Hematopoietic multipotent progenitor cell (in vitro differentiated cells): ENCODE results near the gene C2CD4B. TPM values are rescaled to one million over a fixed set of nuclear protein-coding genes. Genes with fewer than 3 reads are reported as not detected.

ENCODE experiments used
- DNase-seq, 3 donors: peaks; one replicate each; pipeline ENCODE4 v3.0.0-alpha.2; 2011 to 2015; ENCODE audit warnings: low read depth in 2 of 3, low spot score in 2 of 3
- total RNA-seq: library from RNA; depleted of rRNA; stranded (reverse); fragments of >200 nt; gene quantifications from one replicate; pipeline ENCODE4 v1.2.3, GENCODE V29; 2012

Gene C2CD4B
- total RNA-seq, 1 donor = 5.4 TPM

DNA sequence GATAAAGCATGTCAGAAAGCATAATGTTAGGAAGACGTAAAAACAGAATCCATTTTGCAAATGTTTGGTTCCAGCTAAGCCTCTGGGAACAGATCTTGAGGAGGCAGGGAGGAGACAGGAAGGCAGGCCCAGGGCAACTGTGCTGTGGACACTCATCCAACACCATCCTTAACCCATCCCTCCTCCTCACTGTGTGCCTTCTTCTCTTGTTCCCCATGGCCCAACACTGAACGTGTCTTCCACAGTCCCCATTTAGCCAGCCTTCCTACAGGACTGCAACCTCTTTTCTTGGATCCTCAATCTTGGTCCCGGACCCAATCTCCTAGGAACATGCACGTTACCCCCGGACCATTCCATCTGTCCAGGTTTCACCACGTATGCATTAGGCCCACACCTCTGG is 15.4 kb downstream of the C2CD4B start:
- DNase-seq = no peak

GRCh38 chr15:62147551-62147950 is 17.5 kb downstream of the C2CD4B start:
- DNase-seq = no peak

DNA sequence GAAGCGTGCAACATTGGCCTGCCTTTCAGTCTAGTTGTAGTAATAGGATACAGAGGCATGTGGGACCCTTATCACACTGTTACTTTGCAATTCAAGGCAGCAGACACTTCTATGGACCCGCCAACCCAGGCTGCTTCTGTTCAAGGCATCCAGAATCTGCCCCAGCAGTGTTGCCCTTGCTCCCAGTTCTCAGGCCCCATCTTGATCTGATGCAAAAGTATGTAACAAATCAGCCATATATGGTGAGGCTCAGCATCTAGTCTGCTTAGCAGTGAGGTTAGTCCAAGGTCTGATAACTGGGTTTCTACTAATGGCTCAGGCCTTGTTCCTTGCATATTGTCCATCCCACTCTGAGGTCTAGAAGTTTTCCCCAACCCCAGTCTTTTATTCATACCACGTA is 17.9 kb downstream of the C2CD4B start:
- DNase-seq = no peak

GRCh38 chr15:62145015-62145735 is 19.9 kb downstream of the C2CD4B start:
- no peak for DNase-seq

DNA sequence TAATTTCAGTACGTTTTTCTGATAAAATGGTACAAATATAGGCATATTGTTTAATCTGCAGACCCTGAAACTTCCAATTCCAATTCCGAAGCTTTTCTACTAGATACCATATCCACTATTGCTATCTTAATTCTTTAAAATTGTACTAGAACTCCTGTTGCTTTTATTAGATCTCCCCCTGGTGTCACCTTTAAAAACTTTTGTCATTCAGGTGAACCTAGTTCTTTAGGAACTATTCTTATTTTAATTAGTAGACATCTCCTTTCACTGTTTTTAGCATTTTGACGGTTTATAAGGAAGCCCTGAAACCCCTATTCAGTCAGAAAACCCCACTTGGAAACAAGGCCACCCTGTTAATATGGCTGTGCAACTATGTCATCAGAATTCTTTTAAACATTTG is 22.3 kb downstream of the C2CD4B start:
- DNase-seq = no peak

- no peak for DNase-seq
These were observed 23.2 kb downstream of the C2CD4B start for GRCh38 chr15:62141643-62142588.

DNA sequence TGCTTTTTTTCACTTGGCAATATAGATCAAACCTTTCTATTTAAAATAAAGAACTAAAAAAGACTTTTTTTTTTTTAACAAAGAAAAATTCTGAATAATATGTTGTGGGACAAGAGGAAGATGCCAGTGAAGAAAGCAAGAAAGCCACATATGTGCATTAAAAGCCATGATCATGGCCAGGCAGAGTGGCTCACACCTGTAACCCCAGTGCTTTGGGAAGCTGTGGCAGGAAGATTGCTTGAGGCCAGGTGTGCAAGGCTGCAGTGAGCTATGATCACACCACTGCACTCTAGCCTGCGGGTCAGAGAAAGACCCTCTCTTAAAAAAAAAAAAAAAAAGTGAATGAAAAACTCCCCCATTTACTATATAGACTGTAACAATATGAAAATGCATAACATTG is 23.9 kb downstream of the C2CD4B start:
- DNase-seq = no peak

- DNase-seq = no peak
These were observed 27.0 kb downstream of the C2CD4B start for GRCh38 chr15:62138124-62138523.

DNA sequence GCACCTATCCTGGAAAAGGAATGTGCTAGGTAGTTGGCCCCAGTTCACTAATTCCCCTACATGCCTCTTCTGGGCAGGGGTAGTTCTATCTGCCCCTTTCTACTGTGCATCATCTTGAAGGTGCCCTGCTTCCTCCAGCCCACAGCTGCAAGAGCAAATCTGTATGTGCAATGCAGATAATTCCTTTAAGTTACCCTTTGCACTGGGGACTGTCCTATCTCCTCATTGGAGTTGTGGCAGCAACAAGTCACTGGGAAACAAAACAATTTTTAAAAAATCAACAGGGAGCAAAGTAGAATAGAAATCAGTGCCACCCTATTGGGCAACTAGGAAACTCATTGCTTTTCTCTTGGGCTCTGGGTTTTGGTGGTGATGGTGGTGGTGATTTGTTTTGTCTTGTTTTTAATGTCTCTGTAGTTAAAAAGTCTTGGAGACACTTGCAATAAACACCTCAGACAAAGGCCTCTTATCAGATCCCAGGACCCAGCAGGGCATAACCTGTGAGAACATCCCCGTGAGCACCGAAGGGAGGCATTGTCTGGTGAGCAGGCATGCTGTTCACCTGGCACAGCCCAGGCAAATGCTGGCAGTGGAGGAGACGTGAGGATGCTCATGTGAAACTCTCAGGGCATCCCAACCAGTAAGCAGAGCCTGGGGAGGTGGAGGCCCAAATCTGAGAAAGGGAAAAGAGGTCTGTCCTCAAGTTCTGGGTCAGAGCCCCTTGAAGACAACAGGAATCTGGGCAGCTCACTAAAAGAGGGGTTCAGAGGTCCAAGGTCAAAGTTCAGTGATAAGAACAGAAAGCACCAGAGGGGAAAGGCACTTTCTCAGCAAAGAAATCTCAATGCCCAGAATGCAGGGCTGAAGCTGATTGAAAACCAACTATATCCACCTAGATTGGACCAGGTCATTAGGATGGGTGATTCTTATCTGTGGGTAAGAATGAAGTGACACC is 27.9 kb downstream of the C2CD4B start:
- DNase-seq = no peak

- DNase-seq = no peak
These were observed 29.5 kb downstream of the C2CD4B start for GRCh38 chr15:62135532-62136134.

DNA sequence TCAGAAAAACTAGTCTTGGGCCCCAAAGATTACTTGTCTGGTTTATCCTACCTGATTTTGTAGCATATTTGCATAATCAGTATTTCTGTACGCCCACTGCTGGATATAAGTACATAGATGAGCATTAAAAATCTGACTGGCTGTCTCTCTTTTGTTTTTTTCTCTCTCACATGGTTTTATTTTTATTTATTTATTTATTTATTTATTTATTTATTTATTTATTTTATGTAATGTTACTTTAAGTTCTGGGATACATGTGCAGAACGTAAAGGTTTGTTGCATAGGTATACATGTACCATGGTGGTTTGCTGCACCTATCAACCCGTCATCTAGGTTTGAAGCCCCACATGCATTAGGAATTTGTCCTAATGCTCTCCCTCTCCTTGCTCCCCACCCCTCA is 31.9 kb downstream of the C2CD4B start:
- no peak for DNase-seq

- DNase-seq = no peak
These were observed 36.2 kb downstream of the C2CD4B start for GRCh38 chr15:62128916-62129315.

DNA sequence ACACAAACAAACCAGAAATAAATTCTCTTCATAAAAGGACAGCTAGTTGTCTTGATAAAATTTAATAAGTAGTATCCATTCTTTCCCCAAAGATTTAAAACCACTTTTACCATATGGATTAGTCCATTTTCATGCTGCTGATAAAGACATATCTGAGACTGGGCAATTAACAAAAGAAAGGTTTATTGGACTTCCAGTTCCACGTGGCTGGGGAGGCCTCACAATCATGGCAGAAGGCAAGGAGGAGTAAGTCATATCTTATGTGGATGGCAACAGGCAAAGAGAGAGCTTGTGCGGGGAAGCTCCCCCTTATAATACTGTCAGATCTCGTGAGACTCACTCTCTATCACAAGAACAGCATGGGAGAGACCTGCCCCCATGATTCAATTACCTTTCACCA is 38.7 kb downstream of the C2CD4B start:
- DNase-seq = no peak

DNA sequence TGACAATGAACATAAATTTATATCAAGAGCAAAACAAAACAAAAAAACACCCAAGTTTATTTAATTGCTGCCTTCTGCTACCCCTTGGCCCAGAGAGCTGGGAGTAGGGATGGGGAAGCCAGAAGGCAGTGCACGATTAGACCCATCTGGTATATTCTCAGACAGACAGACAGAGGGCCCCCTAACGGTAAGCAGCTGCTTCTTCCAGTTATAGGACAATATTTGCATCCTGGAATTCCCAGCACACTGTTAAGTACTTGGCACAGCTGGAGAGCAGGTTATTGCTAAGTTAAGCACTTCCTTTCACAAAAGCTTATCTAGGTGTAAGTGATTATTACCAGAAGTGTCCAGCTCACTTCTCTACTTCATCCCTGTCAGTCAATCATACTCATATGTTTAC is 39.3 kb downstream of the C2CD4B start:
- no peak for DNase-seq

DNA sequence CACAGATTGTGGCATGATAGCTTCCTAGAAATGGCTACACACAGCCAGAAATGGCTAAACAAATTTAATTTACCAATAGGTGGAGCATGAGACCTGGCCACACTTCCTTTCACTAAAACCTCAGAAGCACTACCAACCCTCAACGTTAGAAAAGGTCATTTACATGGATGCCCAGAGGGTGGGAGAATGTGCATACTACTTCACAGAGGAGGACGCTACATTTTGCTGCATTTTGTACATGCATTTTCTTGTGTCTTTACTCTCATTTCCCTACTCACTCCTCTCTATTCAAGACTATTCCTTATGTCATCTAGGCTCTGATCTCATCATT is 40.1 kb downstream of the C2CD4B start:
- no peak for DNase-seq

DNA sequence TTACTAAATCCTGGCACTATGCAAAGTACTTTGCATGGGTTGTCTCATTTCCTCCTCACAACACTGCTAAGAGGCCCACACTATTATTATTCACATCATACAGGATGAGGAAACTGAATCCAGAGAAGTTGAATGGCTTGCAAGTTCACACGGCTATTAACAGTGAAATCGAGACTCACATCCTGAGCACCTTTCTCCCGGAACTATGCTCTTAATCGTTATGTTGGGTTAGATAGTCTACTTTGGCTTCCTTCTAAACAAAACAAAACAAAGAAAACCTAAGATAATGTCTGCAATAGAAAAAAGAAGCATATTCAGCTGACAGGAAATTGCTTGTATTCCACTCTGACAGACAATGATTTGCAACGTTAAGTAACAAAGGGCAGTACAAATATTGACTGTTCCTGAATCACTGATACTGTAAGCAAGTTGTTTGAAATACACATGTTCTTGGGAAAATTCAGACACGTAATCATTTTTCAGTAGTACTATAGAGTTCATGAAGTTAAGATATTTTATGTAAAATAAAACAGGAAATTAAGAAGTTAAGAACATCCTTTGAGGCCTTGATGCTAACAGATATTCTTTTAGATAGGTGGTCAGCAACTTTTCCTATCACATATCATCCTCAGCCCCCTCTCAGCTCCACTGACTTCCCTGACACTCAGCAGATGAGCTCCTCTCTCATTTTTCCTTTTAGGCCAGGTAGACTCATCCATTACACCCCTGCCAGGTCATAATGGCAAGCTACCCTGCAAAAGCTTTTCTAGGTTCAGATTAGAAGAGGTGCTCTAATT is 40.7 kb downstream of the C2CD4B start:
- no peak for DNase-seq

DNA sequence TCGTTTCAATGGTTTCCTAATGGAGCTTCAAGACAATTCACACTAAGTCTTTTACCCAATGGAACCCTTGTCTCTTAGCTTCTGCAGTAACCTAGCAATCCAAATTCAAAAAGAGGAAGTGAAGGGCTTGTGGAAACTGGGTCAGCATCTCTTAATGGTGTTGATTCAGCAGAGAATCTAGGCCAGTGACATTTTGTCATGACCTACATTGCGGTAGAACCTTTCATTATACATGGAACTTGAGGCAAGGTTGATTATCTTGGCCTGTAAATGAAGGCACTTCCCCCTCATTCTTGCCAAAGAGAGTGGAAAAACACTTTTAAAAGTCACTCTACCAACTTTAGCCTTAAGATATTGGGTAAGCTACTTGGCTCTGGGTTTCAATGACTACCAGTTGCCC is 42.8 kb downstream of the C2CD4B start:
- DNase-seq = peak in 1 of 3 donors; percentile 10

- no peak for DNase-seq
These were observed 43.6 kb downstream of the C2CD4B start for GRCh38 chr15:62121273-62122015.

DNA sequence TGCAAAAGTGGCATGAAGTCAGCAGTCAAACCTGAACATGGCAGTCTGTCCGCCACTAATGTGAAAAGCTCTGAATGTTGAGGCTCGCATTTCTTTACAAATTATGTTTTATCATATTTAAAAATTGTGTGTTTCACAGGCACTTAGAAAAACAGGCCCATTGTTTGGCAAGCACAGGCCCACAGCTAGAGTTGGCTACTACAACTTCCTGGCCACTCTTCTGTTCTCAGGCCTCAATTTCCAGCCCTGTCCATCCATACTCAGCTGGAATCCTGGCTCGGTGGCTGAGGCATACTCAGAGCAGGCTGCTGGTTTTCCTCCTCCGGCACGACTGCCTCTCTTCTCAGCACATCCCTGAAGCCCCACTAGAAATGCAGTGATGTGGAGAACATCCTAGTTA is 44.3 kb downstream of the C2CD4B start:
- no peak for DNase-seq
